HG02759 (cell line): ENCODE data around the gene PRKCZ.

ENCODE experiments used
- ATAC-seq: cut with Tn5 transposase; IDR thresholded peaks from one replicate; pipeline ENCODE4 v1.9.1; 2021; ENCODE audit warnings: mild to moderate bottlenecking, moderate library complexity; ENCODE audit not compliant: unreplicated experiment

PRKCZ gene

GRCh38 chr1:2216767-2217058, 166.5 kb downstream of the PRKCZ start:
- no peak for ATAC-seq

GRCh38 chr1:2221271-2221670, 171.1 kb downstream of the PRKCZ start:
- no peak for ATAC-seq

- no peak for ATAC-seq
Measured at GRCh38 chr1:2224170-2224584, 174.0 kb downstream of the PRKCZ start.

- no peak for ATAC-seq
Measured at GRCh38 chr1:2224631-2225428, 174.6 kb downstream of the PRKCZ start.

- ATAC-seq = peak; percentile 4
Measured at GRCh38 chr1:2226525-2227345, 176.5 kb downstream of the PRKCZ start.

GRCh38 chr1:2227346-2228156, 177.3 kb downstream of the PRKCZ start:
- ATAC-seq = peak; percentile 87

GRCh38 chr1:2228157-2228594, 178.0 kb downstream of the PRKCZ start, which contains the start of gene SKI:
Gene SKI, plus strand, starts transcription at chr1:2228319. Its CDS starts 448 bp downstream, at chr1:2228767.
- ATAC-seq = no peak

GRCh38 chr1:2228694-2229036, 178.5 kb downstream of the PRKCZ start:
- ATAC-seq = no peak

- ATAC-seq = no peak
Measured at GRCh38 chr1:2229037-2229864, 179.0 kb downstream of the PRKCZ start.

- no peak for ATAC-seq
Measured at GRCh38 chr1:2229911-2230731, 179.9 kb downstream of the PRKCZ start.

- no peak for ATAC-seq
Measured at GRCh38 chr1:2230781-2231531, 180.7 kb downstream of the PRKCZ start.

- ATAC-seq = no peak
Measured at GRCh38 chr1:2231532-2232254, 181.5 kb downstream of the PRKCZ start.

GRCh38 chr1:2232255-2232915, 182.2 kb downstream of the PRKCZ start:
- ATAC-seq = no peak

GRCh38 chr1:2232916-2233438, 182.8 kb downstream of the PRKCZ start:
- no peak for ATAC-seq

- no peak for ATAC-seq
Measured at GRCh38 chr1:2233468-2233867, 183.3 kb downstream of the PRKCZ start.

GRCh38 chr1:2233997-2234761, 184.0 kb downstream of the PRKCZ start:
- ATAC-seq = no peak

GRCh38 chr1:2234762-2235113, 184.5 kb downstream of the PRKCZ start:
- ATAC-seq = no peak
